HepG2 (cell line): ENCODE measurements around the gene PYGB. TPM values are rescaled to one million over a fixed set of nuclear protein-coding genes. Genes with fewer than 3 reads are reported as not detected.
A peak's percentile ranks its signal among the peaks of the same experiment; 100 is the strongest.

Experiments used
- FOXM1 ChIP-seq: sonication (generic); formaldehyde crosslinking; IDR thresholded peaks from 2 replicates; pipeline ENCODE4 v1.5.0; 2020; ENCODE audit warnings: missing genetic modification reagents
- KDM4B ChIP-seq: sonication (generic); formaldehyde crosslinking; IDR thresholded peaks from 2 replicates; pipeline ENCODE4 v1.4.0; 2020; ENCODE audit warnings: missing genetic modification reagents
- MIER2 ChIP-seq: IDR thresholded peaks from 2 replicates; pipeline ENCODE4 v1.6.1; 2016; ENCODE audit warnings: missing biosample characterization, missing genetic modification reagents
- NAIF1 ChIP-seq: sonication (generic); formaldehyde crosslinking; IDR thresholded peaks from 2 replicates; pipeline ENCODE4 v1.5.0; 2020; ENCODE audit warnings: mild to moderate bottlenecking, missing genetic modification reagents, borderline replicate concordance
- PHF5A ChIP-seq: IDR thresholded peaks from one replicate; pipeline ENCODE4 v1.6.1; 2018; ENCODE audit warnings: low read depth, missing genetic modification reagents; ENCODE audit not compliant: unreplicated experiment
- SP1 ChIP-seq, 2 experiments: fragments of 450-650 bp in 1 of 2; sonication (generic) in 1 of 2; formaldehyde crosslinking in 1 of 2; IDR thresholded peaks; 2 replicates each; pipeline versions ENCODE4 v1.4.0 to v1.6.1; 2016 to 2020; ENCODE audit warnings: missing genetic modification reagents in 1 of 2
- TEAD3 ChIP-seq: optimal IDR thresholded peaks from 2 replicates; pipeline ENCODE3; 2016; ENCODE audit warnings: borderline replicate concordance
- ZFP62 ChIP-seq: sonication (generic); formaldehyde crosslinking; IDR thresholded peaks from 2 replicates; pipeline ENCODE4 v1.4.0; 2020; ENCODE audit warnings: missing genetic modification reagents
- ZNF17 ChIP-seq: sonication (generic); formaldehyde crosslinking; IDR thresholded peaks from 2 replicates; pipeline ENCODE4 v1.5.0; 2020; ENCODE audit warnings: mild to moderate bottlenecking, missing genetic modification reagents
- ZNF253 ChIP-seq: sonication (generic); formaldehyde crosslinking; IDR thresholded peaks from 2 replicates; pipeline ENCODE4 v1.8.0; 2022; ENCODE audit warnings: mild to moderate bottlenecking, missing genetic modification reagents, borderline replicate concordance
- ZNF607 ChIP-seq: sonication (generic); formaldehyde crosslinking; IDR thresholded peaks from 2 replicates; pipeline ENCODE4 v1.5.1; 2020; ENCODE audit warnings: missing genetic modification reagents, mild to moderate bottlenecking, borderline replicate concordance
- ZSCAN12 ChIP-seq: sonication (generic); formaldehyde crosslinking; IDR thresholded peaks from 2 replicates; pipeline ENCODE4 v1.9.0; 2021; ENCODE audit warnings: mild to moderate bottlenecking, missing genetic modification reagents
- ZSCAN9 ChIP-seq: IDR thresholded peaks from 2 replicates; pipeline ENCODE4 v1.6.1; 2016; ENCODE audit warnings: borderline replicate concordance
- polyA plus RNA-seq, 8 experiments: library from polyadenylated mRNA; depleted of rRNA in 3 of 8; stranded (reverse) in 7 of 8; unstranded in 1 of 8; fragments of >200 nt; fragmentation: Illumina TruSeq in 4 of 8; extraction: Trizol in 4 of 8; gene quantifications; 2 replicates each; pipeline versions ENCODE4 v1.2.1 to v1.2.3, GENCODE V29; 2011 to 2016; ENCODE audit warnings: low read depth in 4 of 8, missing spikeins in 1 of 8, mixed read lengths in 1 of 8; ENCODE audit not compliant: insufficient read depth in 1 of 8
- total RNA-seq, 5 experiments: library from RNA; depleted of rRNA; stranded (reverse); fragments of >200 nt; fragmentation: Illumina TruSeq; extraction: Trizol; gene quantifications; 2 replicates each; pipeline ENCODE4 v1.2.3, GENCODE V29; 2016; ENCODE audit warnings: low read depth in 1 of 5
- TF ChIP-seq, protein P1 (sequence below): sonication (generic); formaldehyde crosslinking; conservative IDR thresholded peaks from 2 replicates; pipeline ENCODE4 v1.4.0; 2020; ENCODE audit warnings: missing genetic modification reagents
- TF ChIP-seq, protein P2 (sequence below): sonication (generic); formaldehyde crosslinking; conservative IDR thresholded peaks from 2 replicates; pipeline ENCODE4 v1.8.0; 2022; ENCODE audit warnings: mild to moderate bottlenecking, moderate library complexity, missing genetic modification reagents
- TF ChIP-seq, protein P3 (sequence below): IDR thresholded peaks from 2 replicates; pipeline ENCODE4 v1.6.1; 2018; ENCODE audit warnings: missing genetic modification reagents, mild to moderate bottlenecking, missing compliant biosample characterization
- TF ChIP-seq, protein P4 (sequence below): sonication (generic); formaldehyde crosslinking; IDR thresholded peaks from 2 replicates; pipeline ENCODE4 v1.8.1; 2023; ENCODE audit warnings: mild to moderate bottlenecking, missing genetic modification reagents
- TF ChIP-seq, protein P5 (sequence below): sonication (generic); formaldehyde crosslinking; IDR thresholded peaks from 2 replicates; pipeline ENCODE4 v1.5.0; 2020; ENCODE audit warnings: missing genetic modification reagents
- TF ChIP-seq, protein P6 (sequence below): sonication (generic); formaldehyde crosslinking; IDR thresholded peaks from 2 replicates; pipeline ENCODE4 v1.4.0; 2020; ENCODE audit warnings: low read depth, mild to moderate bottlenecking, missing genetic modification reagents
- TF ChIP-seq, protein P7 (sequence below): sonication (generic); formaldehyde crosslinking; IDR thresholded peaks from 2 replicates; pipeline ENCODE4 v1.4.0; 2020; ENCODE audit warnings: missing genetic modification reagents, borderline replicate concordance

The PYGB gene
- total and polyA plus RNA-seq, 2 of the 13 experiments (the other 11 are each of a cell fraction or from before 2014, with no cell fraction given) = 24.2 to 86.3 TPM

DNA sequence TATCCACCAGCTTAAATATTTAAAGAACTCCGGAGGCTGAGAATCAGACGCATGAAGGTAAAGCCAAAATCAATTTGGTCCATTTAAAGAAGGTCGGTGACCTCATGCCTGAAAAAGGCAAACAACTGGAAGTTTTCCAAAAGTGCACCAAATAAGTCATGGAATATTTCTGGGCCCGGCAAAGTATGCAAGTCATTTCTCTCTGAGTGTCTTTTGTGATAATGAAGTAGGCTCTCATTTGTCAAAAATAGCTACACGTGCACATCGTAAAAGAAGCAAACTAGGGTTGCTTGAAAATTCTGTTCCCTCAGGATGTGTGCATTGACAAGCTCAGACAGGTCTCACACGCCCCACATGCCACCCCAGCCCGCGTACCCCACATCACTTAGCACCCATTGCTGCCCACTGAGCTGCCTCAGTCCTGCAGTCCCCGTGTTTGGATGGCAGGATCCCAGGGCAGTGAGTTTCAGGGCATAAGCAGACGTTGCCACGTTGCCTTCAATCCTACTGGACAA, 20.5 kb upstream of the PYGB start (continued):
- TF ChIP-seq ZSCAN12 (no peak), FOXM1 (no peak), KDM4B (CRISPR knock-in tag) (no peak), PHF5A (peak; percentile 22), ZFP62 (CRISPR knock-in tag) (no peak), NAIF1 (CRISPR knock-in tag) (no peak), ZSCAN9 (CRISPR knock-in tag) (no peak; the same call in 1 of the 2 replicates), ZNF17 (no peak), ZNF253 (no peak), MIER2 (no peak), TEAD3 (peak; percentile 71), ZNF607 (CRISPR knock-in tag) (no peak), SP1 (IDR thresholded peaks at IDR 0.05) (no peak), SP1 (CRISPR knock-in tag; IDR thresholded peaks at IDR 0.05) (no peak)
- TF ChIP-seq, protein P1, sequence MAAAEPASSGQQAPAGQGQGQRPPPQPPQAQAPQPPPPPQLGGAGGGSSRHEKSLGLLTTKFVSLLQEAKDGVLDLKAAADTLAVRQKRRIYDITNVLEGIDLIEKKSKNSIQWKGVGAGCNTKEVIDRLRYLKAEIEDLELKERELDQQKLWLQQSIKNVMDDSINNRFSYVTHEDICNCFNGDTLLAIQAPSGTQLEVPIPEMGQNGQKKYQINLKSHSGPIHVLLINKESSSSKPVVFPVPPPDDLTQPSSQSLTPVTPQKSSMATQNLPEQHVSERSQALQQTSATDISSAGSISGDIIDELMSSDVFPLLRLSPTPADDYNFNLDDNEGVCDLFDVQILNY (CRISPR knock-in tag) = no peak
- TF ChIP-seq, protein P2, sequence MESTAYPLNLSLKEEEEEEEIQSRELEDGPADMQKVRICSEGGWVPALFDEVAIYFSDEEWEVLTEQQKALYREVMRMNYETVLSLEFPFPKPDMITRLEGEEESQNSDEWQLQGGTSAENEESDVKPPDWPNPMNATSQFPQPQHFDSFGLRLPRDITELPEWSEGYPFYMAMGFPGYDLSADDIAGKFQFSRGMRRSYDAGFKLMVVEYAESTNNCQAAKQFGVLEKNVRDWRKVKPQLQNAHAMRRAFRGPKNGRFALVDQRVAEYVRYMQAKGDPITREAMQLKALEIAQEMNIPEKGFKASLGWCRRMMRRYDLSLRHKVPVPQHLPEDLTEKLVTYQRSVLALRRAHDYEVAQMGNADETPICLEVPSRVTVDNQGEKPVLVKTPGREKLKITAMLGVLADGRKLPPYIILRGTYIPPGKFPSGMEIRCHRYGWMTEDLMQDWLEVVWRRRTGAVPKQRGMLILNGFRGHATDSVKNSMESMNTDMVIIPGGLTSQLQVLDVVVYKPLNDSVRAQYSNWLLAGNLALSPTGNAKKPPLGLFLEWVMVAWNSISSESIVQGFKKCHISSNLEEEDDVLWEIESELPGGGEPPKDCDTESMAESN = peak; percentile 39; the same call in 1 of the 2 replicates
- TF ChIP-seq, protein P3, sequence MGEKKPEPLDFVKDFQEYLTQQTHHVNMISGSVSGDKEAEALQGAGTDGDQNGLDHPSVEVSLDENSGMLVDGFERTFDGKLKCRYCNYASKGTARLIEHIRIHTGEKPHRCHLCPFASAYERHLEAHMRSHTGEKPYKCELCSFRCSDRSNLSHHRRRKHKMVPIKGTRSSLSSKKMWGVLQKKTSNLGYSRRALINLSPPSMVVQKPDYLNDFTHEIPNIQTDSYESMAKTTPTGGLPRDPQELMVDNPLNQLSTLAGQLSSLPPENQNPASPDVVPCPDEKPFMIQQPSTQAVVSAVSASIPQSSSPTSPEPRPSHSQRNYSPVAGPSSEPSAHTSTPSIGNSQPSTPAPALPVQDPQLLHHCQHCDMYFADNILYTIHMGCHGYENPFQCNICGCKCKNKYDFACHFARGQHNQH (CRISPR knock-in tag) = no peak; the same call in 1 of the 2 replicates
- TF ChIP-seq, protein P4, sequence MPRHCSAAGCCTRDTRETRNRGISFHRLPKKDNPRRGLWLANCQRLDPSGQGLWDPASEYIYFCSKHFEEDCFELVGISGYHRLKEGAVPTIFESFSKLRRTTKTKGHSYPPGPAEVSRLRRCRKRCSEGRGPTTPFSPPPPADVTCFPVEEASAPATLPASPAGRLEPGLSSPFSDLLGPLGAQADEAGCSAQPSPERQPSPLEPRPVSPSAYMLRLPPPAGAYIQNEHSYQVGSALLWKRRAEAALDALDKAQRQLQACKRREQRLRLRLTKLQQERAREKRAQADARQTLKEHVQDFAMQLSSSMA (CRISPR knock-in tag) = peak; percentile 82; the same call in 1 of the 2 replicates
- TF ChIP-seq, protein P5, sequence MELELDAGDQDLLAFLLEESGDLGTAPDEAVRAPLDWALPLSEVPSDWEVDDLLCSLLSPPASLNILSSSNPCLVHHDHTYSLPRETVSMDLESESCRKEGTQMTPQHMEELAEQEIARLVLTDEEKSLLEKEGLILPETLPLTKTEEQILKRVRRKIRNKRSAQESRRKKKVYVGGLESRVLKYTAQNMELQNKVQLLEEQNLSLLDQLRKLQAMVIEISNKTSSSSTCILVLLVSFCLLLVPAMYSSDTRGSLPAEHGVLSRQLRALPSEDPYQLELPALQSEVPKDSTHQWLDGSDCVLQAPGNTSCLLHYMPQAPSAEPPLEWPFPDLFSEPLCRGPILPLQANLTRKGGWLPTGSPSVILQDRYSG (CRISPR knock-in tag) = no peak
- TF ChIP-seq, protein P6, sequence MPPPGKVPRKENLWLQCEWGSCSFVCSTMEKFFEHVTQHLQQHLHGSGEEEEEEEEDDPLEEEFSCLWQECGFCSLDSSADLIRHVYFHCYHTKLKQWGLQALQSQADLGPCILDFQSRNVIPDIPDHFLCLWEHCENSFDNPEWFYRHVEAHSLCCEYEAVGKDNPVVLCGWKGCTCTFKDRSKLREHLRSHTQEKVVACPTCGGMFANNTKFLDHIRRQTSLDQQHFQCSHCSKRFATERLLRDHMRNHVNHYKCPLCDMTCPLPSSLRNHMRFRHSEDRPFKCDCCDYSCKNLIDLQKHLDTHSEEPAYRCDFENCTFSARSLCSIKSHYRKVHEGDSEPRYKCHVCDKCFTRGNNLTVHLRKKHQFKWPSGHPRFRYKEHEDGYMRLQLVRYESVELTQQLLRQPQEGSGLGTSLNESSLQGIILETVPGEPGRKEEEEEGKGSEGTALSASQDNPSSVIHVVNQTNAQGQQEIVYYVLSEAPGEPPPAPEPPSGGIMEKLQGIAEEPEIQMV = 0 out of 2 replicates have a peak, but pooled peaks have one; percentile 27
- TF ChIP-seq, protein P7, sequence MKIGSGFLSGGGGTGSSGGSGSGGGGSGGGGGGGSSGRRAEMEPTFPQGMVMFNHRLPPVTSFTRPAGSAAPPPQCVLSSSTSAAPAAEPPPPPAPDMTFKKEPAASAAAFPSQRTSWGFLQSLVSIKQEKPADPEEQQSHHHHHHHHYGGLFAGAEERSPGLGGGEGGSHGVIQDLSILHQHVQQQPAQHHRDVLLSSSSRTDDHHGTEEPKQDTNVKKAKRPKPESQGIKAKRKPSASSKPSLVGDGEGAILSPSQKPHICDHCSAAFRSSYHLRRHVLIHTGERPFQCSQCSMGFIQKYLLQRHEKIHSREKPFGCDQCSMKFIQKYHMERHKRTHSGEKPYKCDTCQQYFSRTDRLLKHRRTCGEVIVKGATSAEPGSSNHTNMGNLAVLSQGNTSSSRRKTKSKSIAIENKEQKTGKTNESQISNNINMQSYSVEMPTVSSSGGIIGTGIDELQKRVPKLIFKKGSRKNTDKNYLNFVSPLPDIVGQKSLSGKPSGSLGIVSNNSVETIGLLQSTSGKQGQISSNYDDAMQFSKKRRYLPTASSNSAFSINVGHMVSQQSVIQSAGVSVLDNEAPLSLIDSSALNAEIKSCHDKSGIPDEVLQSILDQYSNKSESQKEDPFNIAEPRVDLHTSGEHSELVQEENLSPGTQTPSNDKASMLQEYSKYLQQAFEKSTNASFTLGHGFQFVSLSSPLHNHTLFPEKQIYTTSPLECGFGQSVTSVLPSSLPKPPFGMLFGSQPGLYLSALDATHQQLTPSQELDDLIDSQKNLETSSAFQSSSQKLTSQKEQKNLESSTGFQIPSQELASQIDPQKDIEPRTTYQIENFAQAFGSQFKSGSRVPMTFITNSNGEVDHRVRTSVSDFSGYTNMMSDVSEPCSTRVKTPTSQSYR (CRISPR knock-in tag) = no peak
